ENCODE data around the gene KCNA1.

Gene KCNA1

DNA sequence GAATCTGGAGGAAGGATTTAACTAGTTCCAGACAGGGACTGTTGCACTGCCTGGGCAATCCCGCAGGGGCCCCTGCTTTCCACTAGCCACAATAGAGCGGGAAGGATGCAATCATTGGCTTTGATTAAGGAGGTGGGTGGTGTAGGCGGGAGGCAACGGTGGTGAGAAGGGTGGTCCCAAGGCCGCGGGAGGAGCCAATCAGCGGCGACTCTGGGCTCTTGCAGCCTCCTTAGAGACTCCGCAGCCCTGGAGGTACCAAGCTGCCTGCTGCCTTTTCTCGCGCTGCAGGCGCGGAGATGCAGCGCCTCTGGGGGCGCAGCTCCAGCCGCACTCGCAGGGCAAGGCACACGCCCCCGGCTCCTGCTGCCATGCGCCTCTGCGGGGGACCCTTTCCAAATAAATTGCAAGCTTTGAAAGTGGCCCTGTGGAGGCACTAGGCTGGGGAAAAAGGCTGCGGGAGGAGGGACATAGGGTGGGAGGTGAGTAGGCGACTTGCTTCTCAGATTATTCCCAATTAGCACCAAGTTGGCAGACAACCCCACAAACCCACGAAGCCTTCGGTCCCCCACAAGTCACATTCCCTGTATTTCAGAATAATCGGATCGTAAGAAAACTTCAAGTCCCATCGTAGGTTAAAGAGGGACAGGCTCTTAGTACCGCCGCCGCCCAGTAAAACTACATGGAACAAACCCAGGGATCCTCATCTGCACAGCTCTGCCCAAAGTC is 858 bp upstream of the KCNA1 start:
- H2AFZ ChIP-seq (ENCODE audit: low read length) = no peak overlapping the region
- peak overlapping the region; percentile 75 for H3K4me2 ChIP-seq (ENCODE audit: low read depth, low read length)
- H3K4me1 ChIP-seq (ENCODE audit: low read length) = no peaks in the 10 kb centered on the region
- no peaks in the 10 kb centered on the region for H4K20me1 ChIP-seq (ENCODE audit: insufficient read depth, low read length)
- H3K27ac ChIP-seq (ENCODE audit: low read length) = no peak overlapping the region
- H3K9ac ChIP-seq (ENCODE audit: low read length) = no peak overlapping the region
- no peaks in the 10 kb centered on the region for H3K9me2 ChIP-seq (replicated peaks; ENCODE audit: insufficient read depth, low read length)
- H3K9me3 ChIP-seq (replicated peaks; ENCODE audit: insufficient read depth, low read length) = no peaks in the 10 kb centered on the region
- no peaks in the 10 kb centered on the region for H3K79me2 ChIP-seq (ENCODE audit: low read length)
- no peaks in the 10 kb centered on the region for H3K36me3 ChIP-seq (replicated peaks; ENCODE audit: insufficient read depth, low read length)
- no peaks in the 10 kb centered on the region for H3F3A ChIP-seq (ENCODE audit: insufficient read depth, low read length)
- no peak for DNase-seq
- peaks cover 21% of the 10 kb centered on the region for H3K27me3 ChIP-seq (replicated peaks; ENCODE audit: insufficient read depth, low read length)
- TF ChIP-seq CTCF (IDR thresholded peaks at IDR 0.05; ENCODE audit: low read length) (no peak), EZH2phosphoT487 (IDR thresholded peaks at IDR 0.05; ENCODE audit: low read length) (no peak), EZH2 (optimal IDR thresholded peaks at IDR 0.05; ENCODE audit: low read depth, low read length) (no peak)
- H3K4me3 ChIP-seq (ENCODE audit: low read length) = peak overlapping the region; percentile 74; the same call in 1 of the 2 replicates

GRCh38 chr12:4909410-4909733 is 333 bp upstream of the KCNA1 start:
- Histone ChIP-seq H2AFZ (ENCODE audit: low read length) (no peak overlapping the region; the same call in 1 of the 2 replicates), H3K79me2 (ENCODE audit: low read length) (no peaks in the 10 kb centered on the region), H3K36me3 (replicated peaks; ENCODE audit: insufficient read depth, low read length) (no peaks in the 10 kb centered on the region), H3K4me2 (ENCODE audit: low read depth, low read length) (peak overlapping the region; percentile 75), H3K4me3 (ENCODE audit: low read length) (peak overlapping the region; percentile 74), H3K27ac (ENCODE audit: low read length) (no peak overlapping the region), H3K4me1 (ENCODE audit: low read length) (no peaks in the 10 kb centered on the region), H3K27me3 (replicated peaks; ENCODE audit: insufficient read depth, low read length) (peaks cover 21% of the 10 kb centered on the region), H3K9ac (ENCODE audit: low read length) (no peak overlapping the region), H3K9me3 (replicated peaks; ENCODE audit: insufficient read depth, low read length) (no peaks in the 10 kb centered on the region), H3F3A (ENCODE audit: insufficient read depth, low read length) (no peaks in the 10 kb centered on the region), H3K9me2 (replicated peaks; ENCODE audit: insufficient read depth, low read length) (no peaks in the 10 kb centered on the region), H4K20me1 (ENCODE audit: insufficient read depth, low read length) (no peaks in the 10 kb centered on the region)
- DNase-seq = no peak
- TF ChIP-seq EZH2phosphoT487 (IDR thresholded peaks at IDR 0.05; ENCODE audit: low read length) (no peak), CTCF (IDR thresholded peaks at IDR 0.05; ENCODE audit: low read length) (no peak), EZH2 (optimal IDR thresholded peaks at IDR 0.05; ENCODE audit: low read depth, low read length) (no peak)

- H3K4me2 ChIP-seq (ENCODE audit: low read depth, low read length) = peak overlapping the region; percentile 75
- H3K27ac ChIP-seq (ENCODE audit: low read length) = no peak overlapping the region
- H3K4me3 ChIP-seq (ENCODE audit: low read length) = peak overlapping the region; percentile 74
- no peaks in the 10 kb centered on the region for H3K4me1 ChIP-seq (ENCODE audit: low read length)
- TF ChIP-seq EZH2phosphoT487 (IDR thresholded peaks at IDR 0.05; ENCODE audit: low read length) (no peak), CTCF (IDR thresholded peaks at IDR 0.05; ENCODE audit: low read length) (no peak), EZH2 (optimal IDR thresholded peaks at IDR 0.05; ENCODE audit: low read depth, low read length) (no peak)
- no peak overlapping the region for H3K9ac ChIP-seq (ENCODE audit: low read length)
- no peaks in the 10 kb centered on the region for H3K79me2 ChIP-seq (ENCODE audit: low read length)
- peak overlapping the region; percentile 92 for H2AFZ ChIP-seq (ENCODE audit: low read length)
- no peaks in the 10 kb centered on the region for H3K36me3 ChIP-seq (replicated peaks; ENCODE audit: insufficient read depth, low read length)
- H3K27me3 ChIP-seq (replicated peaks; ENCODE audit: insufficient read depth, low read length) = peaks cover 21% of the 10 kb centered on the region
- peak; percentile 14 for DNase-seq
- H3K9me3 ChIP-seq (replicated peaks; ENCODE audit: insufficient read depth, low read length) = no peaks in the 10 kb centered on the region
- no peaks in the 10 kb centered on the region for H4K20me1 ChIP-seq (ENCODE audit: insufficient read depth, low read length)
- H3F3A ChIP-seq (ENCODE audit: insufficient read depth, low read length) = no peaks in the 10 kb centered on the region
- H3K9me2 ChIP-seq (replicated peaks; ENCODE audit: insufficient read depth, low read length) = no peaks in the 10 kb centered on the region
These were observed 1.0 kb downstream of the KCNA1 start for GRCh38 chr12:4910502-4911315.
